Measurements from ENCODE around the gene FAM20B. TPM values are rescaled to one million over a fixed set of nuclear protein-coding genes. Genes with fewer than 3 reads are reported as not detected.

The FAM20B gene
- polyA plus RNA-seq, 3 donors, result 7.1 to 17.4 (median 15.5) TPM

DNA sequence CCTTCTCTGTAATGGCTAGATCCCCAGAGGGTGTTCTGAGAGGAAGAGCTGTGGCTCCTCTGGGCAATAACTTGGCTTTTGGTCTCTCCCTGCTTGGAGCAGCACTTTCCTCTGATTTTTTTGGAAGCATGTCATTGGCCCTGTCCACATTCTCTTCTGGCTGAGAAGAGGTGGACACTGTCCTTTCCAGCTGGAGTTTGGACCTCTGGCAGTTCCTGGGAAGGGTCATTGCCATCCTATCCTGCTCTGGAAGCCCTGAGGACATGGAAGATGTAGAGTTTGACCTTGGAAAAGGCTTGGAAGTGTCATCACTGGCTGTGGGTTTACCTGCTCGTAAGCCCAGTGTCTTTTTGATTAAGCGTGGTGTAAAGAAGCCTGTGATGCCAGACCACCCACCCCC is 83.0 kb downstream of the FAM20B start:
- no peak overlapping the region for H3K27ac ChIP-seq (ENCODE audit: low read depth, low read length)
- WGBS, 3 donors, result 100% methylated on average over 2 of the region's 2 CpGs

DNA sequence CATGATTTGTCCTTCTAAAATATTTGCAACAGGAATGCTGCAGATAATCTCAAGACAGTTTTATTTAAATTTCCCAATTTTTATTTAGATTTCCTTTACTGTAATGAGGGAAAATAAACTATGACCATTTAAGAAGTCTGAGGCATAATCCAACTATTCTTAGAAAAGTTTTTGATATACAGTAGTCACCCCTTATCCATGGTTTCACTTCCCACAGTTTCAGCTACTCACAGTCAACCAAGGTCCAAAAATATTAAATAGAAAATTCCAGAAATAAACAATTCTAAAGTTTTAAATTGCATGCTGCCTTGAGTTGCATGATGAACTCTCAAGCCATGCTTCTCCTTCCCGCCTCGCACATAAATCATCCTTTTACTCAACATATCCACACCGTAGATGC is 89.5 kb downstream of the FAM20B start:
- H3K27ac ChIP-seq (ENCODE audit: low read depth, low read length), result no peak overlapping the region
- WGBS, 3 donors, result 87 to 92% (median 88%) methylated on average over 3 of the region's 3 CpGs

DNA sequence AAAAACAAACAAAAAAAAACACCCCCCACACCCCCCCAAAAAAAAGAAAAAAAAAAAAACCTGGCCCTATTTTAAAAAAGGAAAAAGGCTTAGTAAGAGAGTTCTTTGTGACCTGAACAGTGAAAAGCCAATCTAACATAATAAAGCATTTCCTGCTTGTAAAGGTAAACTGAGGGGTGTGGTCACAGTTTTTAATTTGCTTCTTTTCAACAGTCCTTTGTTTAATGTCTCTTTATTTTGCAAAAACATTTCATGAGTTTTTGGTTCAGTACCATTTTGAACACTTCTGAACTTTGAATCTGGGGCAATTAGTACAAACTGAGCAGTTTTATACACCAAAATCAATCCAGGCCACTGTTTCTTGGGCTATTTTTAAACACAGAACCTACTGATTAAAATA is 93.8 kb downstream of the FAM20B start:
- no peak overlapping the region for H3K27ac ChIP-seq (ENCODE audit: low read depth, low read length)

DNA sequence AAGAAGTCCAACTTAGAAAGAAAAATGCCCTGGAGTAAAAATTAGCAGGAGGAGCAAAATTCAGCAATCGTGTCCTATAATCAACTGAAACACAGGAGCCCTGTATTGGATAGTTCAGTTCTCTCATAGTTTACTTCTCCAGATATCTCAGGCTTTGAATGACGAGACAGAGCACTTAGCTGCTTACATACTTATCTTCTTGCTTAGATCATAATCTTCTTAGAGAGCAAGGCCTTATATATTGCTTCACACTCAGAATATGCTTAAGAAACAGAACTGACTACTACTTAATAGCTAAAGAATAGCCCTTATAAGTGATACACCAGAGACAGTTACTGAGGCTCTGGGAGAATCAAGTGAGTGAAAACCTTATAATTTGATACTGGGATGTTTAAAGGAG is 95.0 kb downstream of the FAM20B start:
- no peak overlapping the region for H3K27ac ChIP-seq (ENCODE audit: low read depth, low read length)
- WGBS, 3 donors, result 88 to 91% (median 89%) methylated on average over 2 of the region's 2 CpGs

GRCh38 chr1:179121159-179121938 is 95.7 kb downstream of the FAM20B start:
- H3K27ac ChIP-seq (ENCODE audit: low read depth, low read length), result no peak overlapping the region
- WGBS, 3 donors, result 82 to 86% (median 85%) methylated on average over 7 of the region's 7 CpGs

DNA sequence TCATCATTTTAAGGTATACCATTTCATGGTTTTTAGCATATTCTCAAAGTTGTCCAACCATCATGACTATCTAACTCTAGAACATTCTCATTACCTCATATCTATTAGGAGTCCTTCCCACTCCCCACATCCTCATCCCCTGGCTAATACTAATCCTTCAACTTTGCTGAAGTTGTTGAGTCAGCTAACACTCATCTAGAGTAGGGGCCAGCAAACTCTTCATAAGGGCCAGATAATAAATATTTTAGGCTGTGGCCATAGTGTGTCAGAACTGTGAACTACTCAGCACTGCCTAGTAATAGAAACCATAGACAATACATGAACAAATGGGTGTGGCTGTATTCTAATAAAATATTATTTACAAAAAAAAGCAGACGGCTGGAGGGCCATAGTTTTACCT is 99.2 kb downstream of the FAM20B start:
- WGBS, 3 donors, result 76 to 91% (median 89%) methylated on average over 1 of the region's 1 CpG
- H3K27ac ChIP-seq (ENCODE audit: low read depth, low read length), result no peak overlapping the region

Other genes starting within 250 kb of the FAM20B start
- gene ANGPTL1, start 154.8 kb upstream of the FAM20B start, polyA plus RNA-seq, result 10 to 100 TPM in 2 of 3 donors, 1 to 10 TPM in 1; 9.4 to 24.3 (median 22.5) TPM
- 10 to 100 TPM; 12.5 to 31.8 (median 23.7) TPM for gene TOR3A, start 56.2 kb downstream of the FAM20B start, polyA plus RNA-seq
- 1 to 10 TPM; 2.6 to 9.7 (median 6.2) TPM for gene ABL2, start 203.8 kb downstream of the FAM20B start, polyA plus RNA-seq